Activated T-cell treated with anti-CD3 and anti-CD28 coated beads for 24 hours (primary cell): Measurements from ENCODE around the gene THAP4.
"Not testable (repeated sequence)": the region's sequence is repeated elsewhere in the genome, so short reads cannot be mapped to it uniquely, and the experiment has no call there.

Source experiments
- DNase-seq: peaks from one replicate; pipeline ENCODE4 v3.0.0-alpha.2; 2020; ENCODE audit warnings: low read depth

THAP4 gene

DNA sequence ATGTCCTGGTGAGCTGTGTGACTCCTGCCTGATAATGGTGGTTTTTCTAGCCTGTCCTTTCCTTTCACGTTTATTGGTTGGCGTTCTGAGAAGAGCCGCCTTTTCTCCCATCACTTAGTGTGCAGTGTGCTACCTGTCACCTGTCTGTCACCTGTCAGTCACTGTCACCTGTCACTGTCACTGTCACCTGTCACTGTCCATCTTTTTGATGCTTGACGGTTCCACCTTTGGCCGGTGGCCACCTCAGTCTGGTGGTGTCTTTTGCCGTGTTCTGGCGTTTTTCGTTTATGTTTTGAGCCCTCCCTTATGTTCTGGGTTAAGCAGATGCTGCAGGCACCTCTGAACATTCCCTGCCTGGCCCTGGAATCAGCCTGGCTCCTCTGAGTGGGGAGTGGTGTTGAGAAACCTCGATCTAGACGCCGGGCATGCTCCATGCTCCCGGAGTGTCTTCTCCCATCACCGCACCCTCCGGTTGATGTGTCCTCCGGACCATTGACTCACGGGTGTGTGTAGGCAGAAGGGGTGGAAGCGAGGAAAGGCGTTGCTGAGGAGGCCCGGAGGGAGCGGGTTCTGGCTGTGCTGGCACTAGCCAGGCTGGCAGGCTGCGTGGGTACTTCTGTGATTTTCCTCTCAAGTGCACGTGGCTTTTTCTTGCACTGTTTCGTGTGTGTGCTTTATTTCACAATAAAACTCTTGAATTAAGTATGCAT, 28.9 kb upstream of the THAP4 start:
- DNase-seq = no peak

DNA sequence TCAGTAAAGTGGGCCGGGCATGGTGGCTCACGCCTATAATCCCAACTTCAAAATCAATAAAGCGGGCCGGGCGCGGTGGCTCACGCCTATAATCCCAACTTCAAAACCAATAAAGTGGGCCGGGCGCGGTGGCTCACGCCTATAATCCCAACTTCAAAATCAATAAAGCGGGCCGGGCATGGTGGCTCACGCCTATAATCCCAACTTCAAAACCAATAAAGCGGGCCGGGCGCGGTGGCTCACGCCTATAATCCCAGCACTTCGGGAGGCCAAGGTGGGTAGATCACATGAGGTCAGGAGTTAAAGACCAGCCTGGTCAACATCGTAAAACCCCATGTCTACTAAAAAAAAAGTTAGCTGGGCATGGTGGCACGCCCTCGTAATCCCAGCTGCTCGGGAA, 25.8 kb upstream of the THAP4 start:
- DNase-seq = not testable (repeated sequence)

- DNase-seq = no peak
Observed at GRCh38 chr2:241660593-241661213, 23.7 kb upstream of the THAP4 start.

- DNase-seq = no peak
Observed at GRCh38 chr2:241659150-241659739, 22.3 kb upstream of the THAP4 start.

GRCh38 chr2:241658296-241658695, 21.3 kb upstream of the THAP4 start:
- DNase-seq = no peak

DNA sequence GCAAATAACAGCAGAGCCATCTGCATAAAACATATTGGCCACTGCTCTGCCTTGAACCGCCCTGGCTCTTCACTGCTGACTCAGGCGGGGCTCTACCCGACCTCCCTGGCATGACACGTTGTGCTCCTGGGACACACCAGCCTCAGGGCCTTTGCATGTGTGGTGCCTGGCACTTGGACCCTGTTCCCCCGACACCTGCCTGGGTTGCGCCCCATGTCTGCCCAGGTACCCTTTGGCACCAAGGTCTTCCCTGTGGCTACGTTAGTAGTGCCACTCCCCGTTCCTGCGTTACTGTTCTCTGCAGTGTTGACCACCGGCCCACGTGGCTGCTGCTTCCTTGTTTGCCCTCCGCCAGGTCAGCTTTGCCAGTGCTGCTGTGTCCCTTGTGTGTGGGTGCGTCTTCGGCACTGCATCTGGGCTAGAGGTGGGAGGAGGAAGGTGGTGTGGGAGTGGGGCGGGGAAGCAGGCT, 20.9 kb upstream of the THAP4 start:
- DNase-seq = no peak

- DNase-seq = no peak
Observed at GRCh38 chr2:241656190-241656741, 19.3 kb upstream of the THAP4 start.

DNA sequence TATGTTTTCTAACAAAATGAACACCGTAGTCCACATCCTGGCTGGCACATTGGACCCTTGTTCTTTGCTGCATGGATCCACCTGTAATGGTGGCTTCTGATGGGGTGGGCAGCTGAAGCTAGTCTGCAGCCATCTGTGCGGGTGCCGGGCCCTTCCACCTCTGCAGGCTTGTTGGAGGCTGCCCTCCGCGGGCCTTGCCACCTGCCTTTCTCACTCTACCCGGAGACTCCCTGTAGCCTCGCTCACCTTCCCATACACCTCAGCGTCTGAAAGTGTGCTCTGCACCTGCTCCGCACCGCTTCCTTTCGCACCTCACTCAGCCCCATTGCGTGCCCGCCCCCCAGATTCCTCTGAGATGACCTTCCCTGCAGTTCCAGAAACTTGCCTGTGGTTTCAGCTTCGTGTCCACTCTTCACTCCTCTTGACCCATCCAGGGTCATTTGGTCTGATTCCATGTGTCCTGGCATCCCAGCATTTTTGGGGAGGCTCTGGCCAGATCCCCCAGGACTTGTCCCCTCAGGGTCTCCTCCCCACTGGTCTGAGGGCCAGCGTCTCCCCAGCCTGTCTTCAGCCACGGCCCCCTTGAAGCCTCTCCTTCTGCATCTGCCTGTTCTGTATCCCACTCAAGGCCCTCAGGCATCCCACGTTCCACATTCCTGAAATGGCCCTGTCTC, 18.7 kb upstream of the THAP4 start:
- DNase-seq = no peak

GRCh38 chr2:241654551-241654950, 17.6 kb upstream of the THAP4 start:
- no peak for DNase-seq

GRCh38 chr2:241653210-241653750, 16.3 kb upstream of the THAP4 start:
- no peak for DNase-seq

DNA sequence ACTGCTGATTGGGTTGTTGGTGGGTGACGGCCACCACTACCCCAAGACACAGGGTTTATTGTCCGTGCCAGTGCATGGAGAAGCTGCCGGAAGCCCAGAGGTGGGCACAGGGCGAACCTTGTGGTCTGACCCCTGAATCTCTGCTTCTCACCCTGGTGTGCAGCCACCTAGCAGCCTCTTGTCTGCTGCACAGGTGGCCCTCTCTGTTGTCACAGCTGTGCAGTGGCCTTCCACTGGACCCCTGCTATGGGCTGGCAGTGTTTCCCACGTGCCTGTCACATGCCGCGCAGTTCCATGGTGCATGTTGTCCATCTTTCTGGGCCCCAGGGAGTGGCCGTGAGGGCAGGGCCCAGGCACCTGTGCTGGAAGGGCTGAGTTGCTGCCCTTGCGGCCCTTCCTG, 15.8 kb upstream of the THAP4 start:
- DNase-seq = no peak

DNA sequence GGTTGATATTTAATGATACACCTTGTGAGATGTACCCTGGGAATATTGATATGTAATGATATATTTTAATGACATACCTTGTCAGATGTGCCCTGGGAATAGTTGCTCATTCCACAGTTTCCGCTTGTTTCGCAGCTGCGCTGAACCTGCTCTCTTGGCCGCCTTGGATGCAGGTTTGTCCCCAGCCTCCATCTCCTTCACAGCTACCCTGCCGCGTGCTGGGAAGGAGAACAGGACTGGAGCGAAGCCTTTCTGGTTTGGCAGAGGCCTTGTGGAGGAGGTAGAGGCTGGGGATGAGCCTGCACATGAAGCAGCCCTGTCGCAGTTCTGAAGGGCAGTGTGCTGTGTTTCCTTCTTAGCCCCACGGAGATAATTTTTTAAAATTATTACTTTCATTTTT, 15.2 kb upstream of the THAP4 start:
- no peak for DNase-seq

DNA sequence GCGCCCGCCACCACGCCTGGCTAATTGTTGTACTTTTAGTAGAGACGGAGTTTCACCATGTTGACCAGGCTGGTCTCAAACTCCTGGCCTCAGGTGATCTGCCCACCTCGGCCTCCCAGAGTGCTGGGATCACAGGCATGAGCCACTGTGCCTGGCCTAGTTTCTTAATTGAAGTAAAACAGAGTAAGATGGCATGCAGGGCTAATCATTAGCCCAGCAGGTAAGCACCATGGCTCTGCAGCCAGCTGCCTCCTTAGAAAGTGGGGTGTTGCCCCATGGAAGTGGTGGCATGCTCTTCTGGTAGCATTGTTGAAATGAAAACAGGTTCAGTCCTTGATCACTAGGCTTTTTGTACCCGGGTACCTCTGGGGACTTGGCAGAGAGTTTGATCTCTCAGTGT, 13.0 kb upstream of the THAP4 start:
- DNase-seq = no peak

- DNase-seq = no peak
Observed at GRCh38 chr2:241649404-241649803, 12.4 kb upstream of the THAP4 start.

DNA sequence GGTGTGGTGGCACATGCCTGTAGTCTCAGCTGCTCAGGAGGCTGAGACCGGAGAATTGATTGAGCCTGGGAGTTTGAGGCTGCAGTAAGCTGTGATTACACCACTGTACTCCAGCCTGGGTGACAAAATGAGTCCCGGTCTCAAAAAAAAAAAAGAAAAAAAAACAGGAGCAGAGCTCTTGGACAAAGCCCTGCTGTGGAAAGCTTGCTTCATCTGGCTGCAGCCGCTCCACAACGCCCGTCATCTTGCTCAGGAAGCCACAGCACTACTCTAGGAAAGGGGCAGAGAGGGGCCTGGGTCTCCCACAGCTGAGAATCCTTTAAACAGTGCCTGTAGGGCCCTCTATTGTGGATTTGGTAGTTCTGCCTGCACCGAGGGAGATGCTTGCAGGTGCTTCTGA, 11.5 kb upstream of the THAP4 start:
- DNase-seq = no peak

DNA sequence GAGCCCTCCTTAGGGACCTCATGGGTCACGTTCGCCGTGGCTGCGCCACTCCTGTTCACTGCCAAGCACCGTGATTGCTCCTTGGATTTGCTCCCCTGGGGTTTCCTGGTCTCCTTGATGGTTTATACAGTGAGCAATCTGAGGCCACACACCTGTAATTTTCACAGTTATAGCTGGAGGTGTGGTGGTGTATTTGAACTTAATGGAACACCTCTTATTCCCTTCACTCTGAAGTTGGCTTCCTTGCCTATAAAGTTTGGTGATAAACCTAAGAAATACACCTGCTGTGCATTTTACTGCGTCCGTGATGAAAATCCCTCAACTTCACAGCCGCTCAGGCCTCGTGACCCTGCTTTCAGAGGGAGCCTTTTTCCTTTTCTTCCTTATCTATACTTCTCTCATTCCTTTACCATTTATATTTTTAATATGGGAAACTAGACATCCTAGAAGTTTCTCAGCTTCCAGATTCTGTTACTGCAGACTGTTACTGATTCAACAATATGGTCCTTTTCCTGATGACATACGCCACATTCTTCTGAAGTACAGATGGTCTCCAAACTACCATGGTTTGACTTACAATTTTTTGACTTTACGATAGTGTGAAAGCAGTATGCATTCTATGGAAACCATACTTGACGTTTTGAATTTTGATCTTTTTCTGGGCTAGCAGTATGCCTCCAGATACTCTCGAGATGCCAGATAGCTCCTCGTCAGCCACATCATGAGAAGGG, 9.1 kb upstream of the THAP4 start:
- DNase-seq = no peak

GRCh38 chr2:241645056-241645914, 8.3 kb upstream of the THAP4 start:
- DNase-seq = no peak

GRCh38 chr2:241641631-241642030, 4.7 kb upstream of the THAP4 start:
- no peak for DNase-seq

DNA sequence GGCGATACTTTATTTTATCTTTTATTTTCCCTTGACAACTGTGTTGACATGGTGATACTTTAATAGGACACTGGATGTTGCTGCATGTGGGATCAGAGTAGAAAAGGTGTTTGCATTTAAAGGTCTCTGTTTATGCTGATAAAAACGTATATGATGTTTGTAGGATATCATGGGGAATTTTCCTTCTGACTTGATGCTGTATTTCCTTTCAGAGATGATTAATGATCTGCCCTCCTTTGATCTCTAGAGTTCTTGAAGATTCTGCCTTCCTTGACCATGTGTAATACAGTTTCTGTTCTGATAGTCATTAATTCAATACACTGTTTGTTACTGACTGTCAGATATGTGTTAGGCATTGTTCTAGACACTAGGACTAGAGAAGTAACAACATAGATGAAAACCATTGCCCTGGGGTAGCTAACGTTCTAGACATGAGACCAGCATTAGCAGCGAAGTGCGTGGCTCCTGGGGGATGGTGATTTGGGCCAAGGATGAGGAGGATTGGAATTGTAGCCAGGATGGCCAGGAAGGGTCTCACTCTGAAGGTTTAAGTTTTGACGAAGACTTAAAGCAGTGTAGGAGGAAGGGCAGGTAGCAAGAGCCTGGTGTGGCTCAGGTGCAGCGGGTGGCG, 3.3 kb upstream of the THAP4 start:
- no peak for DNase-seq

- no peak for DNase-seq
Observed at GRCh38 chr2:241639385-241639784, 2.4 kb upstream of the THAP4 start.
